HEK293 (cell line): ENCODE measurements around the gene ANAPC16.

Source experiments
- HOXC10 ChIP-seq: sonication (generic); formaldehyde crosslinking; IDR thresholded peaks from 2 replicates; pipeline ENCODE4 v1.8.1; 2023; ENCODE audit warnings: mild to moderate bottlenecking, missing genetic modification reagents
- IKZF3 ChIP-seq: fragments of 450-650 bp; IDR thresholded peaks from 2 replicates; pipeline ENCODE4 v1.5.0; 2018; ENCODE audit warnings: missing biosample characterization, mild to moderate bottlenecking, missing genetic modification characterization, moderate library complexity
- KLF1 ChIP-seq: fragments of 450-650 bp; formaldehyde crosslinking; IDR thresholded peaks from 2 replicates; pipeline ENCODE4 v1.5.1; 2016; ENCODE audit warnings: missing biosample characterization, missing genetic modification characterization
- MYNN ChIP-seq: fragments of 450-650 bp; formaldehyde crosslinking; IDR thresholded peaks from 2 replicates; pipeline ENCODE4 v1.5.1; 2016; ENCODE audit warnings: missing biosample characterization, missing genetic modification characterization, borderline replicate concordance
- MZF1 ChIP-seq: fragments of 450-650 bp; formaldehyde crosslinking; IDR thresholded peaks from 2 replicates; pipeline ENCODE4 v1.5.1; 2017; ENCODE audit warnings: missing biosample characterization, missing genetic modification characterization, borderline replicate concordance
- OVOL3 ChIP-seq: fragments of 450-650 bp; formaldehyde crosslinking; IDR thresholded peaks from 2 replicates; pipeline ENCODE4 v1.5.1; 2016; ENCODE audit warnings: missing biosample characterization, missing genetic modification characterization
- SETDB1 ChIP-seq: IDR thresholded peaks from one replicate; pipeline ENCODE4 v1.6.1; 2017; ENCODE audit warnings: mild to moderate bottlenecking, low read length, moderate library complexity, mixed read lengths; ENCODE audit not compliant: insufficient read length
- TCF7L2 ChIP-seq: IDR thresholded peaks from 2 replicates; pipeline ENCODE4 v1.6.1; 2011; ENCODE audit warnings: low read depth, mild to moderate bottlenecking, inconsistent platforms, low read length, moderate library complexity, borderline replicate concordance
- ZBTB1 ChIP-seq: fragments of 450-650 bp; formaldehyde crosslinking; IDR thresholded peaks from 2 replicates; pipeline ENCODE4 v1.5.1; 2016; ENCODE audit warnings: missing biosample characterization, missing genetic modification characterization
- ZFP37 ChIP-seq: fragments of 450-650 bp; formaldehyde crosslinking; IDR thresholded peaks from 2 replicates; pipeline ENCODE4 v1.5.1; 2016; ENCODE audit warnings: missing biosample characterization, missing genetic modification characterization
- ZIC2 ChIP-seq: fragments of 450-650 bp; formaldehyde crosslinking; IDR thresholded peaks from 2 replicates; pipeline ENCODE4 v1.5.1; 2016; ENCODE audit warnings: missing biosample characterization, missing genetic modification characterization
- ZNF157 ChIP-seq: fragments of 450-650 bp; formaldehyde crosslinking; IDR thresholded peaks from 2 replicates; pipeline ENCODE4 v1.5.1; 2016; ENCODE audit warnings: missing biosample characterization, missing genetic modification characterization
- ZNF211 ChIP-seq: fragments of 450-650 bp; formaldehyde crosslinking; IDR thresholded peaks from 2 replicates; pipeline ENCODE4 v1.5.1; 2016; ENCODE audit warnings: low read depth, missing biosample characterization, missing genetic modification characterization
- ZNF248 ChIP-seq: fragments of 450-650 bp; formaldehyde crosslinking; IDR thresholded peaks from 2 replicates; pipeline ENCODE4 v1.5.1; 2017; ENCODE audit warnings: missing biosample characterization, missing genetic modification characterization
- ZNF335 ChIP-seq: fragments of 450-650 bp; formaldehyde crosslinking; conservative IDR thresholded peaks from 2 replicates; pipeline ENCODE4 v1.5.1; 2016; ENCODE audit warnings: missing biosample characterization, missing genetic modification characterization
- ZNF354C ChIP-seq: fragments of 450-650 bp; formaldehyde crosslinking; IDR thresholded peaks from 2 replicates; pipeline ENCODE4 v1.5.1; 2016; ENCODE audit warnings: missing biosample characterization, missing genetic modification characterization, low read depth, borderline replicate concordance
- ZNF426 ChIP-seq: fragments of 450-650 bp; formaldehyde crosslinking; IDR thresholded peaks from 2 replicates; pipeline ENCODE4 v1.5.1; 2017; ENCODE audit warnings: missing biosample characterization, missing genetic modification characterization, mild to moderate bottlenecking, inconsistent platforms, moderate library complexity
- ZNF501 ChIP-seq: fragments of 450-650 bp; formaldehyde crosslinking; IDR thresholded peaks from 2 replicates; pipeline ENCODE4 v1.5.1; 2016; ENCODE audit warnings: missing biosample characterization, missing genetic modification characterization
- ZNF514 ChIP-seq: fragments of 450-650 bp; formaldehyde crosslinking; IDR thresholded peaks from 2 replicates; pipeline ENCODE4 v1.5.1; 2016; ENCODE audit warnings: missing biosample characterization, missing genetic modification characterization
- ZNF560 ChIP-seq: fragments of 450-650 bp; formaldehyde crosslinking; IDR thresholded peaks from 2 replicates; pipeline ENCODE4 v1.5.1; 2017; ENCODE audit warnings: missing biosample characterization, missing genetic modification characterization, borderline replicate concordance
- ZNF776 ChIP-seq: fragments of 450-650 bp; formaldehyde crosslinking; IDR thresholded peaks from 2 replicates; pipeline ENCODE4 v1.5.0; 2017; ENCODE audit warnings: missing biosample characterization, missing genetic modification characterization, borderline replicate concordance
- ZNF837 ChIP-seq: fragments of 450-650 bp; formaldehyde crosslinking; IDR thresholded peaks from 2 replicates; pipeline ENCODE4 v1.5.1; 2016; ENCODE audit warnings: missing biosample characterization, missing genetic modification characterization
- ZXDB ChIP-seq: fragments of 450-650 bp; formaldehyde crosslinking; IDR thresholded peaks from 2 replicates; pipeline ENCODE4 v1.5.1; 2016; ENCODE audit warnings: missing biosample characterization, missing genetic modification characterization
- TF ChIP-seq, protein P1 (sequence below): fragments of 450-650 bp; formaldehyde crosslinking; IDR thresholded peaks from 2 replicates; pipeline ENCODE4 v1.5.1; 2017; ENCODE audit warnings: missing biosample characterization, missing genetic modification characterization
- TF ChIP-seq, protein P2 (sequence below): fragments of 450-650 bp; formaldehyde crosslinking; IDR thresholded peaks from 2 replicates; pipeline ENCODE4 v1.5.1; 2017; ENCODE audit warnings: missing biosample characterization, missing genetic modification characterization
- TF ChIP-seq, protein P3 (sequence below): fragments of 450-650 bp; formaldehyde crosslinking; IDR thresholded peaks from 2 replicates; pipeline ENCODE4 v1.5.1; 2016; ENCODE audit warnings: missing biosample characterization, missing genetic modification characterization
- TF ChIP-seq, protein P4 (sequence below): fragments of 450-650 bp; formaldehyde crosslinking; IDR thresholded peaks from 2 replicates; pipeline ENCODE4 v1.5.1; 2017; ENCODE audit warnings: missing biosample characterization, mild to moderate bottlenecking, missing genetic modification characterization, moderate library complexity
- TF ChIP-seq, protein P5 (sequence below): fragments of 450-650 bp; formaldehyde crosslinking; conservative IDR thresholded peaks from 2 replicates; pipeline ENCODE4 v1.5.1; 2016; ENCODE audit warnings: low read depth, missing biosample characterization, missing genetic modification characterization

ANAPC16 gene

DNA sequence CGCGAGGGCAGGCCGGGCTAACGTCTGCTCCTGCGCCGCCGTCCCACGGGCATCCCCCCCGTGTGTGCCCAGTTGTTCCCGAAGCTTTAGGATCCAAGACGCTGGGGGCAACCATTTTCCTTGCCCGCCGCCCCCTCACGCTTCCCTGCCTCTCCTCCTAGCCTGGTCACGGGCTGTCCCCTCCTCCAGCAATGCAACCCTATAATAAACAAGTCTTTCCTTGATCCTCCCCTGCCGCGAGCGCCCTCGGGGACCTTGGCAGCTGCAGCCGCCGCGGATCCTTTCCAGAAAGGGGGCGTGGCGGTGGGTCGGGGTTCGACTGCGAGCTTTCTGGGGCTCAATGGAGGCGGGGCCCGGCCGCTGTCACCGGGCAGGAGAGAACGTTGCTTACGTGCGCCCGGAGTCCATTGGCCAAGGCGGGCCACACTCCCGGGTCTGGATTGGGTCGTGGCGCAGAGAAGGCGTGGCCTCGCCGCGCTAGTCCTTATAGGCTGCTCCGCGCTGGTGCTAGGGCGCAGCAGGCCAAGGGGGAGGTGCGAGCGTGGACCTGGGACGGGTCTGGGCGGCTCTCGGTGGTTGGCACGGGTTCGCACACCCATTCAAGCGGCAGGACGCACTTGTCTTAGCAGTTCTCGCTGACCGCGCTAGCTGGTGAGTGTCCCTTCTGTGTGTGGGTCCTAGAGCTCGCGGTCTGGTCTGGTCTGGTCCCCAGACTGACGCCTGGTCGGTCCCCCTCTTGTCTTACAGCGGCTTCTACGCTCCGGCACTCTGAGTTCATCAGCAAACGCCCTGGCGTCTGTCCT, 57.8 kb downstream of the ANAPC16 start, which contains the start of gene DDIT4 (continued):
- TF ChIP-seq ZNF560 (tag by site-specific recombination) (no peak), TCF7L2 (no peak), ZNF514 (tag by site-specific recombination) (no peak), ZXDB (tag by site-specific recombination) (peak; percentile 40), ZNF335 (tag by site-specific recombination) (no peak), ZFP37 (tag by site-specific recombination) (no peak), ZNF354C (tag by site-specific recombination) (no peak), ZNF776 (tag by site-specific recombination) (no peak), KLF1 (tag by site-specific recombination) (peak; percentile 33), MZF1 (tag by site-specific recombination) (peak; percentile 43; the same call in 1 of the 2 replicates), ZNF426 (tag by site-specific recombination) (no peak), ZNF501 (tag by site-specific recombination) (peak; percentile 76), ZBTB1 (no peak), MYNN (tag by site-specific recombination) (no peak), ZNF211 (no peak), ZNF248 (no peak), HOXC10 (no peak), SETDB1 (no peak), ZNF837 (tag by site-specific recombination) (peak; percentile 93), ZNF157 (tag by site-specific recombination) (no peak), ZIC2 (tag by site-specific recombination) (peak; percentile 83), OVOL3 (tag by site-specific recombination) (0 out of 2 replicates have a peak, but pooled peaks have one; percentile 44), IKZF3 (tag by site-specific recombination) (peak; percentile 99)
- TF ChIP-seq, protein P1, sequence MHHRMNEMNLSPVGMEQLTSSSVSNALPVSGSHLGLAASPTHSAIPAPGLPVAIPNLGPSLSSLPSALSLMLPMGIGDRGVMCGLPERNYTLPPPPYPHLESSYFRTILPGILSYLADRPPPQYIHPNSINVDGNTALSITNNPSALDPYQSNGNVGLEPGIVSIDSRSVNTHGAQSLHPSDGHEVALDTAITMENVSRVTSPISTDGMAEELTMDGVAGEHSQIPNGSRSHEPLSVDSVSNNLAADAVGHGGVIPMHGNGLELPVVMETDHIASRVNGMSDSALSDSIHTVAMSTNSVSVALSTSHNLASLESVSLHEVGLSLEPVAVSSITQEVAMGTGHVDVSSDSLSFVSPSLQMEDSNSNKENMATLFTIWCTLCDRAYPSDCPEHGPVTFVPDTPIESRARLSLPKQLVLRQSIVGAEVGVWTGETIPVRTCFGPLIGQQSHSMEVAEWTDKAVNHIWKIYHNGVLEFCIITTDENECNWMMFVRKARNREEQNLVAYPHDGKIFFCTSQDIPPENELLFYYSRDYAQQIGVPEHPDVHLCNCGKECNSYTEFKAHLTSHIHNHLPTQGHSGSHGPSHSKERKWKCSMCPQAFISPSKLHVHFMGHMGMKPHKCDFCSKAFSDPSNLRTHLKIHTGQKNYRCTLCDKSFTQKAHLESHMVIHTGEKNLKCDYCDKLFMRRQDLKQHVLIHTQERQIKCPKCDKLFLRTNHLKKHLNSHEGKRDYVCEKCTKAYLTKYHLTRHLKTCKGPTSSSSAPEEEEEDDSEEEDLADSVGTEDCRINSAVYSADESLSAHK (tag by site-specific recombination) = peak; percentile 40
- TF ChIP-seq, protein P2, sequence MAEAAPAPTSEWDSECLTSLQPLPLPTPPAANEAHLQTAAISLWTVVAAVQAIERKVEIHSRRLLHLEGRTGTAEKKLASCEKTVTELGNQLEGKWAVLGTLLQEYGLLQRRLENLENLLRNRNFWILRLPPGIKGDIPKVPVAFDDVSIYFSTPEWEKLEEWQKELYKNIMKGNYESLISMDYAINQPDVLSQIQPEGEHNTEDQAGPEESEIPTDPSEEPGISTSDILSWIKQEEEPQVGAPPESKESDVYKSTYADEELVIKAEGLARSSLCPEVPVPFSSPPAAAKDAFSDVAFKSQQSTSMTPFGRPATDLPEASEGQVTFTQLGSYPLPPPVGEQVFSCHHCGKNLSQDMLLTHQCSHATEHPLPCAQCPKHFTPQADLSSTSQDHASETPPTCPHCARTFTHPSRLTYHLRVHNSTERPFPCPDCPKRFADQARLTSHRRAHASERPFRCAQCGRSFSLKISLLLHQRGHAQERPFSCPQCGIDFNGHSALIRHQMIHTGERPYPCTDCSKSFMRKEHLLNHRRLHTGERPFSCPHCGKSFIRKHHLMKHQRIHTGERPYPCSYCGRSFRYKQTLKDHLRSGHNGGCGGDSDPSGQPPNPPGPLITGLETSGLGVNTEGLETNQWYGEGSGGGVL = peak; percentile 27; the same call in 1 of the 2 replicates
- TF ChIP-seq, protein P3, sequence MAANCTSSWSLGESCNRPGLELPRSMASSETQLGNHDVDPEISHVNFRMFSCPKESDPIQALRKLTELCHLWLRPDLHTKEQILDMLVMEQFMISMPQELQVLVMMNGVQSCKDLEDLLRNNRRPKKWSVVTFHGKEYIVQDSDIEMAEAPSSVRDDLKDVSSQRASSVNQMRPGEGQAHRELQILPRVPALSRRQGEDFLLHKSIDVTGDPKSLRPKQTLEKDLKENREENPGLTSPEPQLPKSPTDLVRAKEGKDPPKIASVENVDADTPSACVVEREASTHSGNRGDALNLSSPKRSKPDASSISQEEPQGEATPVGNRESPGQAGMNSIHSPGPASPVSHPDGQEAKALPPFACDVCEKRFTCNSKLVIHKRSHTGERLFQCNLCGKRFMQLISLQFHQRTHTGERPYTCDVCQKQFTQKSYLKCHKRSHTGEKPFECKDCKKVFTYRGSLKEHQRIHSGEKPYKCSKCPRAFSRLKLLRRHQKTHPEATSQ (tag by site-specific recombination) = 0 out of 2 replicates have a peak, but pooled peaks have one; percentile 21
- TF ChIP-seq, protein P4, sequence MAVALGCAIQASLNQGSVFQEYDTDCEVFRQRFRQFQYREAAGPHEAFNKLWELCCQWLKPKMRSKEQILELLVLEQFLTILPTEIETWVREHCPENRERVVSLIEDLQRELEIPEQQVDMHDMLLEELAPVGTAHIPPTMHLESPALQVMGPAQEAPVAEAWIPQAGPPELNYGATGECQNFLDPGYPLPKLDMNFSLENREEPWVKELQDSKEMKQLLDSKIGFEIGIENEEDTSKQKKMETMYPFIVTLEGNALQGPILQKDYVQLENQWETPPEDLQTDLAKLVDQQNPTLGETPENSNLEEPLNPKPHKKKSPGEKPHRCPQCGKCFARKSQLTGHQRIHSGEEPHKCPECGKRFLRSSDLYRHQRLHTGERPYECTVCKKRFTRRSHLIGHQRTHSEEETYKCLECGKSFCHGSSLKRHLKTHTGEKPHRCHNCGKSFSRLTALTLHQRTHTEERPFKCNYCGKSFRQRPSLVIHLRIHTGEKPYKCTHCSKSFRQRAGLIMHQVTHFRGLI (tag by site-specific recombination) = peak; percentile 62; the same call in 1 of the 2 replicates
- TF ChIP-seq, protein P5, sequence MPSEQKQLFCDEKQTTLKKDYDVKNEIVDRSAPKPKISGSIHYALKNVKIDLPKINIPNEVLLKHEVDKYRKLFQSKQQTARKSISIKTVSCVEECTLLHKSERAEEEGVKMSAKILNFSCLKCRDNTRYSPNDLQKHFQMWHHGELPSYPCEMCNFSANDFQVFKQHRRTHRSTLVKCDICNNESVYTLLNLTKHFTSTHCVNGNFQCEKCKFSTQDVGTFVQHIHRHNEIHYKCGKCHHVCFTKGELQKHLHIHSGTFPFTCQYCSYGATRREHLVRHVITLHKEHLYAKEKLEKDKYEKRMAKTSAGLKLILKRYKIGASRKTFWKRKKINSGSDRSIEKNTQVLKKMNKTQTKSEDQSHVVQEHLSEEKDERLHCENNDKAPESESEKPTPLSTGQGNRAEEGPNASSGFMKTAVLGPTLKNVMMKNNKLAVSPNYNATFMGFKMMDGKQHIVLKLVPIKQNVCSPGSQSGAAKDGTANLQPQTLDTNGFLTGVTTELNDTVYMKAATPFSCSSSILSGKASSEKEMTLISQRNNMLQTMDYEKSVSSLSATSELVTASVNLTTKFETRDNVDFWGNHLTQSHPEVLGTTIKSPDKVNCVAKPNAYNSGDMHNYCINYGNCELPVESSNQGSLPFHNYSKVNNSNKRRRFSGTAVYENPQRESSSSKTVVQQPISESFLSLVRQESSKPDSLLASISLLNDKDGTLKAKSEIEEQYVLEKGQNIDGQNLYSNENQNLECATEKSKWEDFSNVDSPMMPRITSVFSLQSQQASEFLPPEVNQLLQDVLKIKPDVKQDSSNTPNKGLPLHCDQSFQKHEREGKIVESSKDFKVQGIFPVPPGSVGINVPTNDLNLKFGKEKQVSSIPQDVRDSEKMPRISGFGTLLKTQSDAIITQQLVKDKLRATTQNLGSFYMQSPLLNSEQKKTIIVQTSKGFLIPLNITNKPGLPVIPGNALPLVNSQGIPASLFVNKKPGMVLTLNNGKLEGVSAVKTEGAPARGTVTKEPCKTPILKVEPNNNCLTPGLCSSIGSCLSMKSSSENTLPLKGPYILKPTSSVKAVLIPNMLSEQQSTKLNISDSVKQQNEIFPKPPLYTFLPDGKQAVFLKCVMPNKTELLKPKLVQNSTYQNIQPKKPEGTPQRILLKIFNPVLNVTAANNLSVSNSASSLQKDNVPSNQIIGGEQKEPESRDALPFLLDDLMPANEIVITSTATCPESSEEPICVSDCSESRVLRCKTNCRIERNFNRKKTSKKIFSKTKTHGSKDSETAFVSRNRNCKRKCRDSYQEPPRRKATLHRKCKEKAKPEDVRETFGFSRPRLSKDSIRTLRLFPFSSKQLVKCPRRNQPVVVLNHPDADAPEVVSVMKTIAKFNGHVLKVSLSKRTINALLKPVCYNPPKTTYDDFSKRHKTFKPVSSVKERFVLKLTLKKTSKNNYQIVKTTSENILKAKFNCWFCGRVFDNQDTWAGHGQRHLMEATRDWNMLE (tag by site-specific recombination) = no peak
